HepG2 (cell line): ENCODE data around the gene GPATCH8. TPM values are rescaled to one million over a fixed set of nuclear protein-coding genes. Genes with fewer than 3 reads are reported as not detected.

Source experiments
- ATF7-NPFF ChIP-seq: sonication (generic); formaldehyde crosslinking; IDR thresholded peaks from 2 replicates; pipeline ENCODE4 v1.8.1; 2023; ENCODE audit warnings: mild to moderate bottlenecking, low read depth, missing genetic modification reagents, moderate library complexity
- DNMT3B ChIP-seq: conservative IDR thresholded peaks from 2 replicates; pipeline ENCODE4 v1.6.1; 2016; ENCODE audit warnings: missing biosample characterization, control low read depth
- EZH2 ChIP-seq: conservative IDR thresholded peaks from 2 replicates; pipeline ENCODE4 v1.6.1; 2012; ENCODE audit warnings: mild to moderate bottlenecking, low read depth, low read length, moderate library complexity
- HNF4A ChIP-seq: sonication (generic); formaldehyde crosslinking; IDR thresholded peaks from 2 replicates; pipeline ENCODE4 v1.4.0; 2020; ENCODE audit warnings: missing genetic modification reagents
- MATR3 ChIP-seq: sonication (generic); formaldehyde crosslinking; IDR thresholded peaks from 2 replicates; pipeline ENCODE4 v1.4.0; 2020; ENCODE audit warnings: missing genetic modification reagents
- MNT ChIP-seq: fragments of 450-650 bp; IDR thresholded peaks from 2 replicates; pipeline ENCODE4 v1.6.1; 2016
- MYC ChIP-seq: sonication (generic); formaldehyde crosslinking; IDR thresholded peaks from 2 replicates; pipeline ENCODE4 v1.9.0; 2021; ENCODE audit warnings: missing genetic modification reagents, borderline replicate concordance
- NBN ChIP-seq: fragments of 450-650 bp; conservative IDR thresholded peaks from 2 replicates; pipeline ENCODE4 v1.6.1; 2017
- NFE2L2 ChIP-seq: fragments of 150-350 bp; IDR thresholded peaks from 2 replicates; pipeline ENCODE4 v1.6.1; 2014; ENCODE audit warnings: low read length
- POLR2A ChIP-seq, 2 experiments: IDR thresholded peaks; 2 replicates each; pipeline ENCODE4 v1.6.1; 2011; ENCODE audit warnings: low read depth in 2 of 2, low read length in 2 of 2, mild to moderate bottlenecking in 1 of 2, moderate library complexity in 1 of 2; ENCODE audit not compliant: insufficient read depth in 1 of 2
- RXRB ChIP-seq: IDR thresholded peaks from 2 replicates; pipeline ENCODE4 v1.6.1; 2016; ENCODE audit warnings: borderline replicate concordance, missing genetic modification reagents, missing compliant biosample characterization
- TRIM22 ChIP-seq: fragments of 450-650 bp; IDR thresholded peaks from 2 replicates; pipeline ENCODE4 v1.6.1; 2017
- ZBTB46 ChIP-seq: sonication (generic); formaldehyde crosslinking; IDR thresholded peaks from 2 replicates; pipeline ENCODE4 v1.4.0; 2020; ENCODE audit warnings: mild to moderate bottlenecking, missing genetic modification reagents, borderline replicate concordance
- ZMAT3 ChIP-seq: sonication (generic); formaldehyde crosslinking; conservative IDR thresholded peaks from 2 replicates; pipeline ENCODE4 v1.7.0; 2021; ENCODE audit warnings: missing genetic modification reagents
- ZNF253 ChIP-seq: sonication (generic); formaldehyde crosslinking; IDR thresholded peaks from 2 replicates; pipeline ENCODE4 v1.8.0; 2022; ENCODE audit warnings: mild to moderate bottlenecking, missing genetic modification reagents, borderline replicate concordance
- ZNF264 ChIP-seq: sonication (generic); formaldehyde crosslinking; IDR thresholded peaks from 2 replicates; pipeline ENCODE4 v1.4.0; 2020; ENCODE audit warnings: missing genetic modification reagents
- ZNF484 ChIP-seq: sonication (generic); formaldehyde crosslinking; IDR thresholded peaks from 2 replicates; pipeline ENCODE4 v1.5.1; 2020; ENCODE audit warnings: mild to moderate bottlenecking, low read depth, missing genetic modification reagents, borderline replicate concordance
- ZNF784 ChIP-seq: sonication (generic); formaldehyde crosslinking; IDR thresholded peaks from 2 replicates; pipeline ENCODE4 v1.5.1; 2020; ENCODE audit warnings: missing genetic modification reagents, mild to moderate bottlenecking, borderline replicate concordance
- polyA plus RNA-seq, 8 experiments: library from polyadenylated mRNA; depleted of rRNA in 3 of 8; stranded (reverse) in 7 of 8; unstranded in 1 of 8; fragments of >200 nt; fragmentation: Illumina TruSeq in 4 of 8; extraction: Trizol in 4 of 8; gene quantifications; 2 replicates each; pipeline versions ENCODE4 v1.2.1 to v1.2.3, GENCODE V29; 2011 to 2016; ENCODE audit warnings: low read depth in 4 of 8, missing spikeins in 1 of 8, mixed read lengths in 1 of 8; ENCODE audit not compliant: insufficient read depth in 1 of 8
- total RNA-seq, 5 experiments: library from RNA; depleted of rRNA; stranded (reverse); fragments of >200 nt; fragmentation: Illumina TruSeq; extraction: Trizol; gene quantifications; 2 replicates each; pipeline ENCODE4 v1.2.3, GENCODE V29; 2016; ENCODE audit warnings: low read depth in 1 of 5
- TF ChIP-seq, protein P1 (sequence below): sonication (generic); formaldehyde crosslinking; IDR thresholded peaks from 2 replicates; pipeline ENCODE4 v1.5.0; 2020; ENCODE audit warnings: mild to moderate bottlenecking, missing genetic modification reagents, moderate library complexity
- TF ChIP-seq, protein P2 (sequence below): sonication (generic); formaldehyde crosslinking; IDR thresholded peaks from 2 replicates; pipeline ENCODE4 v1.5.0; 2020; ENCODE audit warnings: mild to moderate bottlenecking, missing genetic modification reagents

Gene GPATCH8
- total and polyA plus RNA-seq, 2 of the 13 experiments (the other 11 are each of a cell fraction or from before 2014, with no cell fraction given), result 20.7 to 21.5 TPM

DNA sequence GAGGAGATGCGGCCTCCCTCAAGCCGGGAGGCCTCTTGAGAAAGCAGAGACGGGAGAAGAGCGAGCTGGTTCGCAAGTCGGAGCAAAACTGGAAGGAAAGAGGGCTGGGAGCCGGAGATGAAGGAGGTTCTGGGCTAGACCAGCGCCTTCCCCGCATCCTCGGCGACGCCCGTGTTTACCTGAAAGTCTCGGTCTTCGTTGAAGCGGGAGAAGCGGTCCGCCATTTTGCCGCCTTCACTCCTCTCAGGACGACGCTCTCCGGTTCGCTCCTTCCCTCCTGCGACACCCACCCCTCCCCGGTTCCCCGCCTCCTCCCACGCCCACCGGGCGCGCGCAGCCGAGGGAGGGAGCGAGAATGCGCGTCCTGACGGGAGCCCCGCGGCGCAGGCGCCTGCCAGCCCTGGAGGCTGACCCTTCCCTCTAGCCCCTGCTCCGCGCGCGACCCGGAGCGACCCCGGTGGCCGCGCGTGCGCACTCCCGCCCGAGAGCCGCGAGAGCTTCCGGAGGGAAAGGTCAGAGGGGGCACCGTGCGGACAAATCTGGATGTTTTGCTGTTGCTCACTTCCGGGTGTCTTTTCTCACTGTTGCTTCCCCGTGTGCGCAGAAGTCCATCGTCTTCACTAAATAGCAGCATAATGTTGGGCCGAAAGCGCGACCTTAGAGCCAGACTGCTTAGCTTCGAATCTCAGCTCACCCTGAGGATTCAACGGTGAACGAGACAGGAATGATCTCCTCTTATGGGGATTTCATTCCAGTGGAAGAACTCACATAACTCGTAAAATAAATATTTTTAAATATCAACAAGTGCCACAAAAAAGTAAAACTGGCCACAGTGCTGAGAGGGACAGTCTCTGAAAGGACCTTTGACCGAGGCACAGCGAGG, at the start of gene GPATCH8 (continued):
- TF ChIP-seq ZNF253 (CRISPR knock-in tag), result no peak; the same call in 1 of the 2 replicates
- no peak for TF ChIP-seq TRIM22
- TF ChIP-seq MATR3 (CRISPR knock-in tag), result no peak
- peak; percentile 87 for TF ChIP-seq ZMAT3 (CRISPR knock-in tag)
- peak; percentile 64 for TF ChIP-seq MNT
- TF ChIP-seq ZNF264, result peak; percentile 46; the same call in 1 of the 2 replicates
- no peak for TF ChIP-seq ZBTB46 (CRISPR knock-in tag)
- peak; percentile 39; the same call in 1 of the 2 replicates for TF ChIP-seq MYC (CRISPR knock-in tag)
- TF ChIP-seq ZNF484 (CRISPR knock-in tag), result no peak
- TF ChIP-seq POLR2A (IDR thresholded peaks at IDR 0.05; ENCODE audit: insufficient read depth in 1 of 2, low read depth in 2 of 2, low read length in 2 of 2), result peak; percentile 87 to 92
- peak; percentile 80; the same call in 1 of the 2 replicates for TF ChIP-seq ATF7-NPFF (CRISPR knock-in tag)
- TF ChIP-seq EZH2, result no peak
- TF ChIP-seq, protein P1, sequence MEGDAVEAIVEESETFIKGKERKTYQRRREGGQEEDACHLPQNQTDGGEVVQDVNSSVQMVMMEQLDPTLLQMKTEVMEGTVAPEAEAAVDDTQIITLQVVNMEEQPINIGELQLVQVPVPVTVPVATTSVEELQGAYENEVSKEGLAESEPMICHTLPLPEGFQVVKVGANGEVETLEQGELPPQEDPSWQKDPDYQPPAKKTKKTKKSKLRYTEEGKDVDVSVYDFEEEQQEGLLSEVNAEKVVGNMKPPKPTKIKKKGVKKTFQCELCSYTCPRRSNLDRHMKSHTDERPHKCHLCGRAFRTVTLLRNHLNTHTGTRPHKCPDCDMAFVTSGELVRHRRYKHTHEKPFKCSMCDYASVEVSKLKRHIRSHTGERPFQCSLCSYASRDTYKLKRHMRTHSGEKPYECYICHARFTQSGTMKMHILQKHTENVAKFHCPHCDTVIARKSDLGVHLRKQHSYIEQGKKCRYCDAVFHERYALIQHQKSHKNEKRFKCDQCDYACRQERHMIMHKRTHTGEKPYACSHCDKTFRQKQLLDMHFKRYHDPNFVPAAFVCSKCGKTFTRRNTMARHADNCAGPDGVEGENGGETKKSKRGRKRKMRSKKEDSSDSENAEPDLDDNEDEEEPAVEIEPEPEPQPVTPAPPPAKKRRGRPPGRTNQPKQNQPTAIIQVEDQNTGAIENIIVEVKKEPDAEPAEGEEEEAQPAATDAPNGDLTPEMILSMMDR (CRISPR knock-in tag), result no peak
- TF ChIP-seq HNF4A (CRISPR knock-in tag), result peak; percentile 51; the same call in 1 of the 2 replicates
- TF ChIP-seq NBN, result no peak
- TF ChIP-seq RXRB (CRISPR knock-in tag), result peak; percentile 95
- TF ChIP-seq, protein P2, sequence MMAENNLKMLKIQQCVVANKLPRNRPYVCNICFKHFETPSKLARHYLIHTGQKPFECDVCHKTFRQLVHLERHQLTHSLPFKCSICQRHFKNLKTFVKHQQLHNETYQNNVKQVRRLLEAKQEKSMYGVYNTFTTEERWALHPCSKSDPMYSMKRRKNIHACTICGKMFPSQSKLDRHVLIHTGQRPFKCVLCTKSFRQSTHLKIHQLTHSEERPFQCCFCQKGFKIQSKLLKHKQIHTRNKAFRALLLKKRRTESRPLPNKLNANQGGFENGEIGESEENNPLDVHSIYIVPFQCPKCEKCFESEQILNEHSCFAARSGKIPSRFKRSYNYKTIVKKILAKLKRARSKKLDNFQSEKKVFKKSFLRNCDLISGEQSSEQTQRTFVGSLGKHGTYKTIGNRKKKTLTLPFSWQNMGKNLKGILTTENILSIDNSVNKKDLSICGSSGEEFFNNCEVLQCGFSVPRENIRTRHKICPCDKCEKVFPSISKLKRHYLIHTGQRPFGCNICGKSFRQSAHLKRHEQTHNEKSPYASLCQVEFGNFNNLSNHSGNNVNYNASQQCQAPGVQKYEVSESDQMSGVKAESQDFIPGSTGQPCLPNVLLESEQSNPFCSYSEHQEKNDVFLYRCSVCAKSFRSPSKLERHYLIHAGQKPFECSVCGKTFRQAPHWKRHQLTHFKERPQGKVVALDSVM, result peak; percentile 59
- no peak for TF ChIP-seq NFE2L2
- TF ChIP-seq DNMT3B (CRISPR knock-in tag), result peak; percentile 15; the same call in 1 of the 2 replicates
- TF ChIP-seq ZNF784 (CRISPR knock-in tag), result peak; percentile 86; the same call in 1 of the 2 replicates
